ENCODE measurements around the gene RAB31.

DNA sequence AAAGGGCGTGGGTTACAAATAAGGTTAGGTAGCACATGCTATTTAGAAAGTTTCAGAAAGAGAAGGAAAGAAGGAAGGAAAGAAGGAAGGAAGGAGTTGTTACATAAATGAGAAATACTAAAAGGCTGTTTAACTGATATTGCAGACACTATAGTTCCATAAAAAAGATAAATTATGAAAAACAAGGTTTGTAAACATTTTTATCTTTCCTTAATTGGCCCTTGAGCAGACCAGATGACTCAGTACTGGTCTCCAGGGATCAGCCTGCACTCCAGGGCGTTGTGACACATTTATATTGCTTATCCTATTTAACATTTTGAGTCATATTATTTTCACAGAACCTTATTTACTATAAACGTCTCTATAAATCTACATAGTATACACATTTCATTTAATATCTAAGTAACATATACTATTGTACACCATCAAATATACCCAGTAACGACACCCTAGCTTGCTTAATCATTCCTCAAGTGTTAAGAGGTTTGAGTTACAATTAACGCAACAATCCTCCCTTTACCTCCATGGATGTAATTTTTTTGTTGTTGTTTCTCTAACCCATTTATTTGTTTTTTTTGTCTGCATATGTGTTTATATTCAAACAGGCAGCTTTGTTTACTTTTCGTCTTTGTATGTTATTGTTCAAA lies 2.8 kb upstream of the RAB31 start:
- TF ChIP-seq CHD2 (IDR thresholded peaks at IDR 0.05; ENCODE audit: low read length, partially characterized antibody) = no peak
- TF ChIP-seq, protein P1, sequence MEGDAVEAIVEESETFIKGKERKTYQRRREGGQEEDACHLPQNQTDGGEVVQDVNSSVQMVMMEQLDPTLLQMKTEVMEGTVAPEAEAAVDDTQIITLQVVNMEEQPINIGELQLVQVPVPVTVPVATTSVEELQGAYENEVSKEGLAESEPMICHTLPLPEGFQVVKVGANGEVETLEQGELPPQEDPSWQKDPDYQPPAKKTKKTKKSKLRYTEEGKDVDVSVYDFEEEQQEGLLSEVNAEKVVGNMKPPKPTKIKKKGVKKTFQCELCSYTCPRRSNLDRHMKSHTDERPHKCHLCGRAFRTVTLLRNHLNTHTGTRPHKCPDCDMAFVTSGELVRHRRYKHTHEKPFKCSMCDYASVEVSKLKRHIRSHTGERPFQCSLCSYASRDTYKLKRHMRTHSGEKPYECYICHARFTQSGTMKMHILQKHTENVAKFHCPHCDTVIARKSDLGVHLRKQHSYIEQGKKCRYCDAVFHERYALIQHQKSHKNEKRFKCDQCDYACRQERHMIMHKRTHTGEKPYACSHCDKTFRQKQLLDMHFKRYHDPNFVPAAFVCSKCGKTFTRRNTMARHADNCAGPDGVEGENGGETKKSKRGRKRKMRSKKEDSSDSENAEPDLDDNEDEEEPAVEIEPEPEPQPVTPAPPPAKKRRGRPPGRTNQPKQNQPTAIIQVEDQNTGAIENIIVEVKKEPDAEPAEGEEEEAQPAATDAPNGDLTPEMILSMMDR (IDR thresholded peaks at IDR 0.05) = no peak
- TF ChIP-seq SMC3 (IDR thresholded peaks at IDR 0.05; ENCODE audit: low read depth, low read length) = no peak
- TF ChIP-seq JUND (IDR thresholded peaks at IDR 0.05) = no peak
- no peak for TF ChIP-seq EP300 (IDR thresholded peaks at IDR 0.05; ENCODE audit: borderline replicate concordance in 1 of 2, low read depth in 1 of 2, low read length in 1 of 2)
- no peak for TF ChIP-seq RAD21 (IDR thresholded peaks at IDR 0.05; ENCODE audit: low read length)
- TF ChIP-seq, protein P2, sequence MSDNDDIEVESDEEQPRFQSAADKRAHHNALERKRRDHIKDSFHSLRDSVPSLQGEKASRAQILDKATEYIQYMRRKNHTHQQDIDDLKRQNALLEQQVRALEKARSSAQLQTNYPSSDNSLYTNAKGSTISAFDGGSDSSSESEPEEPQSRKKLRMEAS (IDR thresholded peaks at IDR 0.05; ENCODE audit: low read depth) = no peak
- TF ChIP-seq, protein P3, sequence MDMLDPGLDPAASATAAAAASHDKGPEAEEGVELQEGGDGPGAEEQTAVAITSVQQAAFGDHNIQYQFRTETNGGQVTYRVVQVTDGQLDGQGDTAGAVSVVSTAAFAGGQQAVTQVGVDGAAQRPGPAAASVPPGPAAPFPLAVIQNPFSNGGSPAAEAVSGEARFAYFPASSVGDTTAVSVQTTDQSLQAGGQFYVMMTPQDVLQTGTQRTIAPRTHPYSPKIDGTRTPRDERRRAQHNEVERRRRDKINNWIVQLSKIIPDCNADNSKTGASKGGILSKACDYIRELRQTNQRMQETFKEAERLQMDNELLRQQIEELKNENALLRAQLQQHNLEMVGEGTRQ (IDR thresholded peaks at IDR 0.05; ENCODE audit: borderline replicate concordance, low read depth, low read length) = no peak
- no peak for TF ChIP-seq POLR2AphosphoS5 (IDR thresholded peaks at IDR 0.05; ENCODE audit: low read depth, low read length)

All from SK-N-SH (cell line).